HG03457 (cell line): Measurements from ENCODE around the gene ADAMTSL1.

Source experiments
- ATAC-seq: cut with Tn5 transposase; IDR thresholded peaks from one replicate; pipeline ENCODE4 v1.9.1; 2021; ENCODE audit warnings: moderate number of reproducible peaks; ENCODE audit not compliant: unreplicated experiment

Gene ADAMTSL1

DNA sequence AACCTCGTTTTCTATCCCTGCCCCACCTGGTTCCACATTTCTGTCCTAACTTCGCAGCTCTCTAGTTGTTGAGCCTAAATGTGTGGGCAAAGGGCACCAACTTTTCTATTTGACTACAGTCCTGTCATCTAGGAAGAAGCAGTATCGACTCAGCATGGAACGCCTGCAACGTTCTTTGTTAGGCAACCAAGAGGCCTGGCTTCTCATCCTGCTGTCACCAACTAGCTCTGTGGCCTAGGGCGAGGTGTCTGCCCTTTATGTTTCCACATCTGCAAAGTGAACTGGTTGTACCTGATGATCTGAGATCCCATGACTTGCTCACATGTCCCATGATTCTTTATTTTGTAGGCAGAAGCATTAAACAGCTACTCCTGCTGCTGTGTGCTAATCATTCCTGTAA lies 248.9 kb downstream of the ADAMTSL1 start:
- ATAC-seq, result no peak

DNA sequence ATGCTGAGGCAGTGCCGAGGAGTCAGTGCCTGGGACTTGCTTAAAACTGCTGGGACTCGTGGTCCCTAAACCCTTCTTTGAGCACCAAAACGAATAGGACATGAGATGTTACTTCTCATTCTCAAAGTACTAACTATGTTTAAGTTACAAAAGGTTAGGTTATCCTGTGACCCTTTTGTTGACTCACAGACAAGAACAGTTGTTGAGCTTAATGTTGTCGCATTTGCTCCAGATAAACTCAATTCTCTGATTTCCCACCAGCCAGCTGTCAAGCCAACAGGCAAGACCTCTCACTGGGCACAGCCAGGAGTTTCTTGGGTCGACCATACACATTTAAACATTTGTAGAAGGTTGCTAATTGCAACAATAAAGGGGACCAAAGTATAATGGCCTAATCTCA lies 249.4 kb downstream of the ADAMTSL1 start:
- no peak for ATAC-seq

DNA sequence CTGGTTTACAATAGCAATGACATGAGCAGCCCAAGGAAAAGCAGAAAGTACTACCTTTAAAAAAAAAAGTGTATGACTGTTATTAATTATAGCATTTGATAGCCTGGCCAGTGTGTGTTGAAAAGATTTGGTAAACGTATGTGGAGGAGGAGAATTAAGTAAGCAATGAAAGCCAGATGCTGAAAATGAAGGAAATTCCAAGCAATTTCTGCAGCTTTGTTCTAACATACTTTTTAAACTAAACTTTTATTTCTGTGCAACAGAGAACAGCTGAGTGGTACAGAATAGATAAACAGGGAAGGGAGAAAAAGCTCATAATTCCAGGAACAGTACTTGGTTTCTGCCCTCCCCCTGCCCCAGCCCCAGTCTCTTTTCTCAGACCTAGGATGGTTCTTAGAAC lies 252.6 kb downstream of the ADAMTSL1 start:
- ATAC-seq, result no peak

DNA sequence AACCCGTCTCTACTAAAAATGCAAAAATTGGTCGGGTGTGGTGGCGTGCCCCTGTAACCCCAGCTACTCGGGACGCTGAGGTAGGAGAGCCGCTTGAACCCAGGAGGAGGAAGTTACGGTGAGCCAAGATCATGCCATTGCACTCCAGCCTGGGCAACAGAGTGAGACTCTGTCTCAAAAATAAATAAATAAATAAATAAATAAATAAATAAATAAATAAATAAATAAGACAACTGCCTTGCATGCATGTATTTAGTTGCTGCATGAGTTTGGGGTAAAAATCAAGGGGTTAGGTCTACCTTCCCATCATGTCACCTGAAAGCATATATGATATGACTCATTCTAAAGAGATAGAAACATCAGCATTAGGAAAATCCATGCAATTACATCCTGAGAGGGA lies 254.0 kb downstream of the ADAMTSL1 start:
- no peak for ATAC-seq

DNA sequence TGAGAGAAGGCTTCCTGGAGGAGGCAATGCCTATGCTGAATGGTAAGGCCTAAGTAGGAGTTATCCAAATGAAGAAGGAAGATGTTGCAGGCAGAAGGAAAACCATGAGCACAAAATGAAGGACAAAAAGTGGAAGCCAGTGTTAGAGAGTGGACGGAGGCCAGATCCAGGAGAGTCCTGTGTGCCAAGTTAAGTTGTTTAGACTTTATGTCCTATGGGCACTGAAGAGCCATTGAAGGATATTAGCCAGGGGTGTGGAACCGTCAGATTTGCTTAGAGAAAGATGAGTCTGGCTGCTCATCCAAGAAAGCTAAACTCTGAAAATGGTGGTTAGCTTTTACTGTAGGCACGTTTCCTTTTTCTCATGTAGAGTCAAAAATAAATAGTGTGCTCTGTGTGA lies 254.7 kb downstream of the ADAMTSL1 start:
- ATAC-seq, result no peak

DNA sequence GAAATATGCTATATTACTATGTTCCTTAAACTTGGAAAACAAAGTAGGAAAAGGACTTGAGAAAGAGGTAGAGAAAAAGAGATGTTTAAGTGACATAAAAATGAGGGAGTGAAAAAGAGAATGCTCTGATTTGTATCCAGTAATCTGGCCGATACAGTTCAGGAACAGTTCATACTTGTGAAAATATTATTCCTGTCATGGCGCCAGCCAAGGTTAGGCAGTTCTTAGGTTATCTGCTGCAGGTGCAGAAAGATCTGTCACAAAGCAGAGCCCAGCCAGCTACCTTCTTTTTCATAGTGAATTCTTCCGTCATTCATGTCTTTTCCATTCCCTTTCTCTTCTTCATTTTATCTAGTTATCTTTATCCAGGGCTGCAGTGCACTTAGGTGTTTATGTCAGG lies 256.3 kb downstream of the ADAMTSL1 start:
- no peak for ATAC-seq

DNA sequence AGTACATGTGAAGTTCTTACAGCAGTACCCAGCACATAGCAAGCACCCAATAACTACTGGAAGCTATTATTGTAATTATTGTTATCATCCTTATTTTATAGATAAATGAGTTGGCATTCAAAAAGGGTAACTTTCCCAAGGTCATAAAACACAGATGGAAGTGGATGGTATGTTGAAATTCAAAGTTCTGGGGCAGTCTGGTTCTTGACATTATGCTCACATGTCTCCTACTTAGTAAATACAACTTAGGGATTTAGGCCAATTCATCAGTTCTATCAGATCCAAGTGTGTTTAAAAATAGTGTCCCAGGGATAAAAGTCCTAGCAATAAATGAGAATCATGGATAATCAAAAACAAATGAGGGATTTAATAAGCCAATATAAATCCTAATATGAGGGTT lies 265.2 kb downstream of the ADAMTSL1 start:
- no peak for ATAC-seq

DNA sequence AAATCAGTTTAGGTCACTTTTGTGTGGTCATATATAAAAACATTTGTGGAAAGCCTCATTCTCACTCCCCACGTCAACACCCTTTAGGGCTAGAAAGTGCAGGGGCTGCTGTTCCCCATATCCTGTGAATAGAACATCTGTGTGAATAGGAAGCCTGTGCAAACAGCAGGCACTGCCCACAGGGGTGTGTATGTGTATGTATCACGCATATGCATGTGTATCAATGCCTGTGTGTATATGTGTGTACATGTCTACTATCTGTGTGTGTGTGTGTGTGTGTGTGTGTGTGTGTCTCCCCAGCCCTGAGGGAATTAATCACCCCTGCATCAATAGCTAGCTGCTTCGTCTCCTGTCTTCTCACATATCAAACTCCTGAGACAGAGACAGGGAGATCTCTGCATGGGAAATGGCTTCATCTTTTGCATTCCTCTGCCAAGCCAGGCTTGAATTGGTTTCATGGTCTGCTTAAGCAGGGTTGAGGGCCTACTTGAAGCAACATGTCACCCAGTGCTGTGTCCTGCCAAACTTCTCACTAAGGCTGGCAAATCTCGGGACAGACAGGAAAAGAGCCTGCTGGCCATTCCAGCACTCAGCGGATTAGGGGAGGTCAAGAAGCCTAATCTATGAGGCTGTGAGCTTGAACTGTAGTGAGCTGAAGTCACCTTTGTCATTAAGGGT lies 265.8 kb downstream of the ADAMTSL1 start:
- ATAC-seq, result no peak

DNA sequence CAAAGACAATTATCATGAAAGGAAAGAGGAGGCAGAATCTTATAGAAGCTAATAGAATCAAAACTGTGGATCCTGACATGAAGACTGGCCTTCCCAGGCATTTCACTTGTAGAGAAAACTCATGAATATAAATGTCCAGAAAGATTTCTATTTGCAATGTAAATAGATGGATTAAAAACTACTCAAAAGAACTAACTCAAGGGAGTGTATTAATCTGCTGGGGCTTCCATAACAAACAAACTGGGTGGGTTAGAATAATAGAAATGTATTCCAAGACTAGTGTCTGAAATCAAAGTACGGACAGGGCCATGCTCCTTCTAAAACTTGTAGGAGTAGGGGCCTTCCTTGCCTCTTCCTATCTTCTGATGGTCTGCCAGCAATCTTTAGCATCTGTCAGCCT lies 267.4 kb downstream of the ADAMTSL1 start:
- no peak for ATAC-seq

DNA sequence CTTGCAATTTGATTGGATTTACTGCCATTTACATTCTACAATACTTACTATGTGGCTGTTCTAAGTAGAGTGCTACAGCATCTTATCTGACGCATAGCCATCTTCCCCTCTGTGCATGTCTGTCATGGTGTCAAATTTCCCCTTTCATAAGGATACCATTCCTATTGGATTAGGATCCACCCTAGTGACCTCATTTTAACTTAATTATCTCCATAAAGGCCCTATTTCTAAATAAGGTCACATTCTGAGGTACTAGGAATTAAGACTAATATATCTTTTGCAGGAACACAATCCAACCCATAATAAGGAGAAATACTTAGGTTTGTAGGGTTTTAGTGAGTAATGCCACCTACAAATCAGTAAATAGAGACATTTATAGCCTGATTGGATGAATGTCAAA lies 268.0 kb downstream of the ADAMTSL1 start:
- no peak for ATAC-seq

DNA sequence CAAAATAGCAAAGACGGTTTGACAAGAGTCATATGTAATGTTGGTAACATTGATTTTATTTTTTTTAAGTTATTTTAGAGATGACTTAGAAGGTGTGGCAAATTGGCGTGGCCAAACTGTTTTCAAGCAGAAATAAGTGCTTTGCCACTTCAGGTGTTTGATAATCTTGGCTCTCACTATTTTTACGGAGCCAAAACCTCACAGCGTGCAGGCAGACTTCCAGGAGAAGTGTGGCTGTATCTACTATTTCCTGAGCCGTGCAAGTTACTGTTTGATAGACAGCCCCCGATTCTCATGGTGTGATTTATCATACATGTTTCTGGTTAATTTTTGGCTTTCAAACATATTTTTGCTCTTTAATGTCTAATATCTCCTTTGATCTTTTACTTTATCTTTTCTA lies 269.5 kb downstream of the ADAMTSL1 start:
- no peak for ATAC-seq

DNA sequence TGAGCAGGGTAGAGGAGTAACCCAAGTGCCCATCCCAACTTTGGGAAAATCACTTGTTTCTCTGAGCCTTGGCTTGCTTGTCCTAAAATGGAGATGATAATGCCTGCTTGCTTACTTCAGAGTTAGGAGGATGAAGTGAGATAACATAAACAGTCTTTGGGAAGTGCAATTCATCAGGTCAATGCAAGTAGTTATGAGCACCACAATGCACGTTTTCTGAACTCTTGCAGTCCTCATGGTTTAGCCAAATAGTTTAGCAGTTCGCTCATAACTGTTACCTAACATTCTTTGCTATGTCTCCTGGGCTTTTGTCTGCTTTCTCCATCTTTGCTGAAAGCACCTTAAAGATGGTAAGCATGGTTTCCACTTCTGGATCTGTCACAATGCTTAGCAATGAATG lies 270.0 kb downstream of the ADAMTSL1 start:
- ATAC-seq, result no peak

DNA sequence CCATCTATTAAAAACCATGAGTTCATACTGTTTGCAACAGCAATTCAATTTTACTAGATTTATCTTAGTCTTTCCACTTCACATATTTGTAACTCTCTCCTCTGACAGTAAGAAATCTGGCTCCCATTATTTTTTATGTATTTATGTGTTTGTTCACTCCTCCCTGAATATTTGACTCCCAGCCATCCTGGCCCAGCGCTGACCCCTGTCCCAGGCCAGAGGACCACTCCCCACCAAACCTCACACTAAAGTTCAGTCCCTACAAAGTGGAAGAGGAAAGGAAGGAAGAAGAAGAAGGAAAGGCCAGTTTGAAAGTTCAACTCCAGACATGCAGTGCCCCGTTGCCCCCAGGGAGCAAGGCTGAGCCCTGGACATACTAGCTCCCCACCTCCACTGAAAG lies 271.8 kb downstream of the ADAMTSL1 start:
- ATAC-seq, result no peak

DNA sequence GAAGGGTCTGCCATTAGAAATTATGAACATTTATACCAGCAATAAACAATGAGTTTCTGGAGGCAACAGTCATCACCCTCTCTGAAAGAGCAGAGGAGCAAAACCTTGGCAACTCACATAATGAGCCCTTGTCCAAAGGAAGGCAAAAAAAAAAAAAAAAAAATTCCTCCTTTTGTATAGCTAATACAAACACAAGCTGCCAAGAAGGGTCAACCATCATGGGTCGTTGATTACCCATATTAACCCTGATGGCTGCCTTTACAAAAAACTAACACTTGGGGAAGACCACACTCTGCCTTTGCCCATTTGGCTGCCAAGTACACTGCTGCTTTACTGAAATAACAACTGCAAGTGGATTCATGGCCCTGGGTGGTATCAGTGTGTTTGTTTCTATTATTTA lies 272.7 kb downstream of the ADAMTSL1 start:
- ATAC-seq, result no peak

DNA sequence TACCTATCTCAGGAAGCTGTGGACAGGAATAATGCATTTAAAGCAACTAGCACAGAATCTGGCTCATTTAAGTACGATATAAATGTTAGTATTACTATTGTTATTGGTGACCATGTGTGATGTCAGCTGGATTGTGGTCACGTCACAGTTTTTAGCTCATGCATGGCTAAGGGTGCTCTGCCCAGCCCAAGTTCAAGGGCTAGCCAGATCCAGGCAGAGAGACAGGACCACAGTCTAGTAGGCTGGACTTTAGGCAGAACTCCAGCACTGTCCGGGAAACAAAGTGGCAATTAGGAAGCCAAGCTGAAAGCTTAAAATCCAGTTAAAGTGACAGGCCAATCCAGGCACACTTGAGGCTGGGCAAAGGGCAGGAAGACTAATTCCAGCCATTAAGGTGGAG lies 273.6 kb downstream of the ADAMTSL1 start:
- no peak for ATAC-seq

DNA sequence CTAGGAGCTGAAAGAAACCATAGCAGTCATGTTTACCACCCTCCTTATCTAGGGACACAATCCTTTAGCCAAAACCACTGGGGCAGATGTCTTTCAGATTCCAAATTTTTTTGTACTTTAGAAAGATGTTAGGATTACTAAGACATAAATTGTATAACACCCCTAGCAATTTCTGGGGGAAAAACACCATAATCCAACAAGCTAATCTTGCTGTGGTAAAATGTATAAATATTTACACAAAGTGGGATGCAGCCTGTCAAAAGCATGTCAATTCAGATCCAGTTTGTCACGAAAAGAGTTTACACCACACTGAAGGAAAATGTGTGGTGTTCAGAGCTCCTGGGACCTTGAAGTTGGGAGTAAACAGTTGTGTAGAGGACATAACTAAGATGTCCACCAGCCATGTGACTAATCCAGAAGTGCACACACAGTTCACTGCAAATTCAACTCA lies 274.3 kb downstream of the ADAMTSL1 start:
- ATAC-seq, result no peak

DNA sequence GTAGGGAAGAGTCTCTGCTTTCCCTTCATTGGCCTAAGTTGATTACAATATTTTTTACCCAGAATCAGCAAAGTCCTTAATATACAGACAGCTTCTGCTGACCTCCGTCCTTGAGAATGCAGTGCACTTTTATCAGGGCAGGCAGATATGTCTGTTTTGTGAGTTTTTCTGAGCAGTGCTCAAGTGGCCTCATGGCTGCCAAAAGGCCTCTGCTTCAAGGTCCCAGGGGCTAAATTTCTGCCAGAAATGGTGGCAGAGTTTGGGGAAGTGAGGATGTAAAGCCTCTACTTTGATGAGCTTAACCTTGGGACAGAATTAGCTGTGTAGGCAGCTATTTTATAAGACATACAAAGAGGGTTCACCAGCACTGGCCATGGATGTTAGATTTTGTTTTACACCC lies 275.8 kb downstream of the ADAMTSL1 start:
- no peak for ATAC-seq

DNA sequence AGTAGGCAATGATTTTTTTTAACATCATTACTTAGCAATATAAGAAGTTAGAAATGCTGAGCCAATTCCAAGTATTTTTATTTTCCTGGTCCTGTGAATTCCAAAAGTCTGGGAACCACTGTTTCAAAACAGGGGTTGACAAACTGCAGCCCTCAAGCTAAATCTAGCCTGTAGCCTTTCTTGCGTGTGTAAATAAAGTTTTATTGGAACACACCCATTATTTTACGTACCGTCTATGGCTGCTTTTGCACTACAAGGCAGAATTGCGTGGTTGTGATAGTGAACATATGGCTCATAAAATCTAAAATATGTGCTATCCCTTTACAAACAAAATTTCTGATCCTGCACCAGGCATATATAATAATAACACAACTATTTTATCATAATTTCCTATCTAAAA lies 280.0 kb downstream of the ADAMTSL1 start:
- no peak for ATAC-seq

DNA sequence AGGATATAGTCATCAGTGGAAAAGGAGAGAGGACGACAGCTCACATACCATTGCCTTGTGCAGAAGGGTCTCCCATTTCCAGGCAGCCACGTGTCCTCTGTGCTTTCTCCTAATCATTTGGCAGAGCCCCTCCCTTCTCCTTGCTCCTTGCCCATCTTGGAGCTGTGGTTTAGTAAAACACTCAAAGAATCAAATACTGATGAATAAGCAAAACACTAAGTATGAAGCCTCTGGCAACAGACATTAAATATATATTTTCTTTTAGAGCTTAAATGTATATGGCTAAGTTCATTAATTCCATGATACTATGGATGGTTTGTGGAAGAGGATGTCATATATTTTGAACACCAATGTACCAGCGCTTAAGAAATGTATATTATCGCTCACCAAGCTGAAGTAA lies 280.6 kb downstream of the ADAMTSL1 start:
- ATAC-seq, result no peak

DNA sequence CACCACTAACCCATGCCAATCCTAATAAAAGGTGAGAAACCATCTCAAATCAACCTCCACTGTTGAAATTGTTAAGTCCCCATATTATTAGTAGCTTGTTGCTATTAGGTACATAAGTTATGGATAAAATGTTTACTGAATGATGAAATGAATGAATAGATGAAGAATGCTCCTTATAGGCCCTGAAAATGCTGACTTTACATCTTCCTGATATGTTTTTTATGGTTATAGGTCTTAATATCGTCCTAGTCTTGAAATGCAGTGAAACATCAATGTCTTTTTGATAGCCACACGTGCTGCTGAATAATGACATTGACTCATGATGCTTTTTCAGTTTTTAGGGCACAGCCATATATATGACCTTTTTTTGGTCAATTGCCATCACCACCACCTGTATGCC lies 281.3 kb downstream of the ADAMTSL1 start:
- ATAC-seq, result no peak

DNA sequence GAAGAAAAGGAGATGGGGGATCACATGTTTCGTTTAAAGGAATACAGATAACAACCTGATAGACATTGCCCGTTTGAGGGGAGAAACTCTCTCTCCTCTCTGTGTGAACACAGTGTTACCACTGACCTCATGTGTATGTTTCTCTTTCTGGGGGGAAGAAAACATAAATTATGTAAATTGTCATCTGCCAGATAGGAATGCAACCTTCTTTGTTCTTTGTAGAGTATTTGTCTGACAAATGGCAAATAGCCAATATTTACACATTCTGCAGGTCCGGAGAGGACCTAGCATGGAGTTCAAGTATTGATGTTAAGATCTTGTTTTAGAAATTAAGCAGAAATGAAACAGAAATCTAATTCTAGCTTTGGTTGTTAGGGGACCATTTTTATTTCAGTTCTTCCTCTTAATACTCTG lies 282.8 kb downstream of the ADAMTSL1 start:
- ATAC-seq, result no peak

DNA sequence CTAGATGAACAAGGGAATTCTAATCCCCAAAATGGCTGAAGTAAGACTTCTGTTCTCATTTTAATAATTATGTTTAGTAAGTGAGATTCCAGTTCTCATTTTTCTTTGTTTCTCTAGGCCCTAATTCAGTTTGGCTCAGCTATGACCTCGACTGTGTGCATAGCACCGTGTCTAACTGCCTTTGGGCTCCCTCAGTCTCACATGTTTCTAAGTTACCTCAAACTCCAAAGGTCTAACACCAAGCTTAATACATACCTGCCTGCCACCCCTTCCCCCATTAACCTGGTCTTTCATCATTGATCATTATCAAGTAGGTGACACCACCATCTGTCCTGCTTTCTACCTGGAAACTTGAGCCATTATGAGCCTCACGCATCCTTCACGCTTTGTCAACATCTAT lies 285.9 kb downstream of the ADAMTSL1 start:
- no peak for ATAC-seq

DNA sequence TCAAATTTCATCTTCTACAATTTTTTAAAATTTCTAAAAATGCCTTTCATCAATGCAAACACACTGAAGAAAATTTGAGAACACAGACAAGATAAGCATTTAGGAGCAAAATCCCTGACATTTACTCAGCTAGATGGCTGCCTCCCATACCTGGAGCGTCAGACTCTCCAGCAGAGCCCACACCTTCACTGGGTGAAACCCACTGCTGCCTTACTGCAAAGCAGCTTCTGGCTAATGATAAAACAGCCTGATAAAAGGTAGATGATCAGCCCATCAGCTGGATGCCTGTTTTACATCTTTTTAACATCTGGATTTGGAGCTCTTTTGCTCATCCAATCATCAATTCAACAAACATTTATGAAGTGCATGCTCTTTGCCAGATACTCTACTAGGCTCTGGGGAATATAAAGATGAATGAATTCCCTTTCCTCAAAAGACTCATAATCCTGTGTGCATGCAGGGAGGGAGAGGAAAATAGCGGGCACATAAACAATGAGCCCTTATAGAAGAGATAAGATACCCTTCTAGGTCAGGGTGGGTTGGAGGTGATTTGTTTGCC lies 287.9 kb downstream of the ADAMTSL1 start:
- no peak for ATAC-seq
